HG02759 (cell line): ENCODE results near the gene MDH1B.

ENCODE experiments used
- ATAC-seq: cut with Tn5 transposase; IDR thresholded peaks from one replicate; pipeline ENCODE4 v1.9.1; 2021; ENCODE audit warnings: mild to moderate bottlenecking, moderate library complexity; ENCODE audit not compliant: unreplicated experiment

The MDH1B gene

DNA sequence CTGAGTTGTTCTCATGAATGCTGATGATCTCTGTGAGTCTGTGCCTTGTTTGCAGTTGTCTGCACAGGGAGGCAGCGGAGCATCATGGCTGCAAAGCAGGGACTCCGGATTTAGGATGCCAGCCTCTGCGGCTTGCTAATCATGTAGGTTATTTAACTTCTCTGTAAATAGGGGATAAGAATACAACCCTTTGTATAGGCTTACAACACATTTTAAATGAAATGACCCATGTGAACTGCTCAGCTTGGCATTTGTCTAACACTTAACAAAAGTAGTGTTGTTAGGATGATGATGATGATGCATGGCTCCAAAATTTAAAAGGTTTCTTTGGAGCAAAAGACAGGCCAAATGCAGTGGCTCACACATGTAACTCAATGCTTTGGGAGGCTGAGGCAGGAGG lies 66.3 kb downstream of the MDH1B start:
- no peak for ATAC-seq

DNA sequence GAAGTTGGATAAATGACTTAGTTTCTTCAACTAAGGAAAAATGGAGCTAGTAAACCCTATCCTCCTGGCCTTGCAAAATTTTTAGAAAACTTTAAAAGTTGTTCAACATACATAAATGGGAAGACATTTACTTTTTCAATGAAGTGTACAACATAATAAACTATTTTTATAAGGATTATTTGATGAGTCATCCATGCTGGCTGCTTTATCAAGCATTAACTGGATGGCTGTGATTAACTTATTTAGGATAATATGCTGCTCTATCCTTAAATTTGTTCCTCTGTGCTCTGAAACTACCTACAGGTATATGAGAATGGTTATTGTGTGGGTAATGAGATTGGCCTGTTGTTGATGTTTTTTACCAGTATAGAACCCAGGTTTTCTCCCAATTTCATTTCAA lies 68.2 kb downstream of the MDH1B start:
- ATAC-seq = no peak

DNA sequence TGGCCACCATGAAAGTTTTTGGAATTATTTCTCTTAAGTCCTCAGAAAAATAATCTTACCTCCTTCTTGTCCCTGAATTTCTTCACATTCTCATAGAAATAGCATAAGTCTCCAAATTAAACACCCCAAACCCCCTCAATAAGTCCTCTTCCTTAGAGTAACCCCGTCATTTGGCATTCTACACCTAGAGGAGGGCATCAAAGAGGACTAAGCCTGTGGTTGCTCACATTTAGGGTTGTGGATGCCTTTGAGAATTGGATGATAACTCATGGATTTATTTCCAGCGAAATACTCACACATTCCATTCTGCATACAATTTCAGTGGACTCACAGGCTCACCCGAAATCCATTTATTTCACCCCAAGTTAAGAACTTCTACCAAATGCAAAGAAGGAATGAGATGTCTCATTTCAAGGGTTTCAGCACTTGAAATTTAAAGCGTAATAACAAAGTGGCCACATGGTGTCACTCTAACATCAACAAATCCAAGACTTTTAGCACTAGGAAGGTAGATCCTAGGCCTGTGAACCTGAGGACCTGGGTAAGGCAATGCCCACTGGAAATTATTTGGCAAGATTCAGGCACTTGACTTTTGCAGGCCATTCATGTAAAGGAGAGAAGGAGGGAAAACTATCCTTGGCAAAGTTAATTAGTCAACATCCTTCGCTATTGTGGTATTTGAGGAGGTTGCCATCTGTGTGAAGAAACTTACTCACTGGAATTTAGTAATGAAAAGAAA lies 71.6 kb downstream of the MDH1B start:
- peak; percentile 53 for ATAC-seq

DNA sequence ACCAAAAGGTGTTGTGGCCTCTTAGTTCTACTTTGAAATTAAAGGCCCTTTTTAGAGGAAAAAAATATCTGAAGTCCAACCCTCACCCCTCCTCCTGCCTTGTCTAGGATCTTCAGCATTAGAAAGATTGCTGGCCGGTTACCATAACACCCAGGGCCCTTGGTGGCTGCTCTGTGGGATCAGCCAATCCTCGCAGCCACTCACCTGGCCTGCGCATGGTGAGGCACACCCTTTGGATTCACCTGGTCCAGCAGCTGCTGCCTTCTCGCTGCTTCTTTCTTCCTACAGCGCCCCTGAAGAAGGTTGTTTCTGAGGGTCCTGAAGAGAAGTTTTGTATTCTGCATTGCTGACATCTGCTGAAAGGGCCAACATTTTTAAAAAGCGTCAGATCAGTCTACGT lies 72.2 kb downstream of the MDH1B start:
- no peak for ATAC-seq

DNA sequence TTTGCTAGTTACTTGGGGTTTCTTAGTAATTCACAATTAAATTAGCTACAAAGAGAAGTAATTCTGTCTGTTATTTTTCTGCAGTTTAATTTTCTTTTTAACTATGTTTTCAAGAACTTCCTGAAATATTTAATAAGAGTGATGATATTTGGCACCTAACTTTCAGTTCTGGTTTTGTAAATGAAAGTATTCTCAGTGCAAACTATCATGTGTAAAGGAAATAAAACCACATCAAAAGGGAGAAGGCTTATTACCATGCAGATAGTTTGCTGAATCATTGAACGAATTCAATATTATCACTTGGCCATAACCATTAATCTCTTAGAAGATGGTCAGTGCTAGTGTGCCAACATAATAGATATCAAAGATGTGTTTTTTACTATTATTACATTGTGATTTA lies 76.1 kb downstream of the MDH1B start:
- no peak for ATAC-seq

DNA sequence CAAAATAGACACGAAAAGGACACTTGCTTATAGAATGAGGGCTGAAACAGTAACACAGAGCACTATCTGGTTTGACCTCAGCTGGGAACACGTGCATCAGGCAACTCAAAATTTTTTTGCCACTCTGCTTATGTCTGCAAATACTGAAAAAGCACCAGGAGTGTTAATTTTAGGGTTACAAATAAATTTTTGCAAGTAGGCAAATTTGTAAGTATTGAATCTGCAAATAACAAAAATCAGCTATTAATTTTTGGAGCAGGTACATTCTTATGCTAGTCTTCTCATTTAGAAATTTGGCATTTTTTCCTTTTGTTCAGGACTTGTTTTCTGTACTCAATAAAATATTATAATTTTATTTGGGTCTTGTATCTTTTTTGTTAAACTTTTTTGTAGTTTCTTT lies 76.7 kb downstream of the MDH1B start:
- ATAC-seq = no peak
